DND-41 (cell line): ENCODE measurements around the gene DNAJC27.

ENCODE experiments used
- CTCF ChIP-seq: IDR thresholded peaks from 2 replicates; pipeline ENCODE4 v1.5.1; 2012; ENCODE audit warnings: borderline replicate concordance, low read length, moderate library complexity, mild to moderate bottlenecking; ENCODE audit not compliant: poor library complexity, severe bottlenecking; ENCODE audit errors: extremely low read depth
- EZH2 ChIP-seq: IDR thresholded peaks from 3 replicates; pipeline ENCODE4 v1.6.1; 2012; ENCODE audit warnings: borderline replicate concordance, low read depth, mild to moderate bottlenecking, moderate library complexity, low read length, inconsistent platforms; ENCODE audit not compliant: severe bottlenecking

GRCh38 chr2:24961903-24962302, 9.9 kb downstream of the DNAJC27 start:
- TF ChIP-seq EZH2: no peak
- TF ChIP-seq CTCF: no peak
